Fibroblast of lung (primary cell): ENCODE measurements around the gene C10orf88. TPM values are rescaled to one million over a fixed set of nuclear protein-coding genes. Genes with fewer than 3 reads are reported as not detected.

Experiments
- DNase-seq, 2 donors: peaks; one replicate each; pipeline versions ENCODE4 v3.0.0 to v3.0.0-alpha.2; 2010; ENCODE audit warnings: low read depth in 2 of 2
- H2AFZ ChIP-seq: 2 replicates; pipeline ENCODE4 v1.5.1; 2012; ENCODE audit warnings: low read length, control low read depth, inconsistent platforms
- H3K27ac ChIP-seq: 2 replicates; pipeline ENCODE4 v1.5.1; 2011; ENCODE audit warnings: low read length, control low read depth; ENCODE audit not compliant: insufficient read depth
- H3K27me3 ChIP-seq: 2 replicates; pipeline ENCODE4 v1.5.1; 2011; ENCODE audit warnings: mild to moderate bottlenecking, low read length; ENCODE audit not compliant: control insufficient read depth, insufficient read depth
- H3K36me3 ChIP-seq: 2 replicates; pipeline ENCODE4 v1.5.1; 2011; ENCODE audit warnings: low read length; ENCODE audit not compliant: control insufficient read depth, insufficient read depth
- H3K4me1 ChIP-seq: 2 replicates; pipeline ENCODE4 v1.5.1; 2011; ENCODE audit warnings: low read length; ENCODE audit not compliant: control insufficient read depth, insufficient read depth; ENCODE audit errors: extremely low read depth
- H3K4me2 ChIP-seq: 2 replicates; pipeline ENCODE4 v1.5.1; 2011; ENCODE audit warnings: low read length, control low read depth; ENCODE audit not compliant: insufficient read depth; ENCODE audit errors: extremely low read depth
- H3K4me3 ChIP-seq, 4 experiments: fragments of 200-600 bp in 1 of 4; sonication (generic) in 1 of 4; replicated peaks in 1 of 4; 2 replicates each; pipeline ENCODE4 v1.5.1; 2011 to 2016; ENCODE audit warnings: low read length in 4 of 4, low read depth in 3 of 4, mild to moderate bottlenecking in 3 of 4, control low read depth in 2 of 4, inconsistent platforms in 1 of 4, mixed read lengths in 1 of 4; ENCODE audit not compliant: insufficient read depth in 1 of 4; ENCODE audit errors: control extremely low read depth in 1 of 4
- H3K79me2 ChIP-seq: 2 replicates; pipeline ENCODE4 v1.5.1; 2012; ENCODE audit warnings: mild to moderate bottlenecking, low read length, inconsistent platforms; ENCODE audit not compliant: control insufficient read depth, insufficient read depth
- H3K9ac ChIP-seq: 2 replicates; pipeline ENCODE4 v1.5.1; 2011; ENCODE audit warnings: mild to moderate bottlenecking, low read length, control low read depth; ENCODE audit not compliant: insufficient read depth
- H3K9me3 ChIP-seq: 2 replicates; pipeline ENCODE4 v1.5.1; 2012; ENCODE audit warnings: low read depth, low read length; ENCODE audit not compliant: control insufficient read depth, insufficient read depth
- H4K20me1 ChIP-seq: 2 replicates; pipeline ENCODE4 v1.5.1; 2011; ENCODE audit warnings: low read length; ENCODE audit not compliant: control insufficient read depth, insufficient read depth; ENCODE audit errors: extremely low read depth
- CTCF ChIP-seq, 2 donors: IDR thresholded peaks in 1 of 2; conservative IDR thresholded peaks in 1 of 2; 1 replicate in 1 of 2; 2 replicates in 1 of 2; pipeline ENCODE4 v1.5.1; 2011 to 2012; ENCODE audit warnings: low read length in 2 of 2, control low read depth in 1 of 2, inconsistent platforms in 1 of 2, low read depth in 1 of 2, mild to moderate bottlenecking in 1 of 2
- EZH2 ChIP-seq: IDR thresholded peaks from 2 replicates; pipeline ENCODE4 v1.5.1; 2012; ENCODE audit warnings: low read length, control low read depth, mild to moderate bottlenecking; ENCODE audit errors: missing control alignments
- polyA plus RNA-seq, 2 donors: library from polyadenylated mRNA; depleted of rRNA in 1 of 2; stranded (reverse) in 1 of 2; unstranded in 1 of 2; fragments of >200 nt; gene quantifications; 2 replicates each; pipeline ENCODE4 v1.2.1, GENCODE V29; 2011 to 2012; ENCODE audit warnings: missing spikeins in 1 of 2
- total RNA-seq: library from RNA; depleted of rRNA; stranded (reverse); fragments of >200 nt; gene quantifications from 2 replicates; pipeline ENCODE4 v1.2.1, GENCODE V29; 2014

Gene C10orf88
- total and polyA plus RNA-seq, 2 donors (not counting 1 experiment from before 2014, with no cell fraction given) = 9.2 to 25.1 TPM

GRCh38 chr10:122981066-122981464, 27.0 kb upstream of the C10orf88 start:
- Histone ChIP-seq H3K9ac (no peak overlapping the region), H3K4me3 (peak overlapping the region; percentile 51 to 90 (median 66)), H3K36me3 (peaks cover 2% of the 10 kb centered on the region), H3K4me1 (no peaks in the 10 kb centered on the region), H3K27me3 (no peaks in the 10 kb centered on the region), H2AFZ (peak overlapping the region; percentile 77), H3K4me2 (peak overlapping the region; percentile 98), H3K9me3 (no peaks in the 10 kb centered on the region), H4K20me1 (no peaks in the 10 kb centered on the region), H3K79me2 (no peaks in the 10 kb centered on the region), H3K27ac (no peak overlapping the region)
- peak; percentile 53 to 72 for TF ChIP-seq CTCF (conservative IDR thresholded peaks at IDR 0.05 in 1 of 2, IDR thresholded peaks at IDR 0.05 in 1 of 2; ENCODE audit: low read depth in 1 of 2, low read length in 2 of 2)
- no peak for TF ChIP-seq EZH2
- peak; percentile 48 to 62 for DNase-seq

GRCh38 chr10:122980209-122981065, 26.4 kb upstream of the C10orf88 start, which contains the start of gene PSTK:
TSS of gene PSTK (plus strand) at chr10:122980401. CDS start at chr10:122980480, 79 bp downstream.
- Histone ChIP-seq H3K27me3 (no peaks in the 10 kb centered on the region), H3K9ac (peak within 1 kb of the TSS; percentile 95), H3K4me1 (no peaks in the 10 kb centered on the region), H3K4me2 (peak within 1 kb of the TSS; percentile 98), H3K9me3 (no peaks in the 10 kb centered on the region), H3K36me3 (peaks cover 2% of the 10 kb centered on the region), H4K20me1 (no peaks in the 10 kb centered on the region), H2AFZ (peak within 1 kb of the TSS; percentile 91), H3K79me2 (no peaks in the 10 kb centered on the region), H3K27ac (peak within 1 kb of the TSS; percentile 94), H3K4me3 (peak within 1 kb of the TSS; percentile 69 to 90 (median 73))
- peak; percentile 91 to 94 for DNase-seq
- peak; percentile 92 to 95 for TF ChIP-seq CTCF (conservative IDR thresholded peaks at IDR 0.05 in 1 of 2, IDR thresholded peaks at IDR 0.05 in 1 of 2; ENCODE audit: low read depth in 1 of 2, low read length in 2 of 2)
- TF ChIP-seq EZH2 = no peak

GRCh38 chr10:122974543-122975064, 20.6 kb upstream of the C10orf88 start:
- Histone ChIP-seq H3K27ac (no peak overlapping the region), H3K4me1 (no peaks in the 10 kb centered on the region), H3K36me3 (no peaks in the 10 kb centered on the region), H3K4me3 (no peak overlapping the region), H3K79me2 (no peaks in the 10 kb centered on the region), H3K9ac (no peak overlapping the region), H3K4me2 (no peak overlapping the region), H4K20me1 (no peaks in the 10 kb centered on the region), H3K27me3 (no peaks in the 10 kb centered on the region), H2AFZ (no peak overlapping the region), H3K9me3 (no peaks in the 10 kb centered on the region)
- no peak for DNase-seq
- TF ChIP-seq CTCF (conservative IDR thresholded peaks at IDR 0.05 in 1 of 2, IDR thresholded peaks at IDR 0.05 in 1 of 2; ENCODE audit: low read depth in 1 of 2, low read length in 2 of 2) = no peak
- no peak for TF ChIP-seq EZH2
